Suprapubic skin (tissue), 4 donors: ENCODE data around the gene ZNF664.

Source experiments
- CTCF ChIP-seq, 2 donors: fragments of 200-600 bp in 1 of 2; fragments of 450-650 bp in 1 of 2; sonication (generic) in 1 of 2; IDR thresholded peaks; one replicate each; pipeline ENCODE4 v1.5.1; 2016 to 2019; ENCODE audit warnings: antibody characterized with exemption in 2 of 2, mild to moderate bottlenecking in 1 of 2, moderate library complexity in 1 of 2
- EP300 ChIP-seq: sonication (generic); formaldehyde crosslinking; IDR thresholded peaks from one replicate; pipeline ENCODE4 v1.6.1; 2017; ENCODE audit warnings: antibody characterized with exemption
- POLR2A ChIP-seq, 2 donors: fragments of 450-650 bp; IDR thresholded peaks; one replicate each; pipeline ENCODE4 v1.6.1; 2017; ENCODE audit warnings: antibody characterized with exemption in 2 of 2, mild to moderate bottlenecking in 2 of 2, moderate library complexity in 2 of 2
- POLR2AphosphoS5 ChIP-seq, 3 donors: sonication (generic); formaldehyde crosslinking; IDR thresholded peaks; one replicate each; pipeline ENCODE4 v1.6.1; 2017; ENCODE audit warnings: antibody characterized with exemption in 3 of 3

DNA sequence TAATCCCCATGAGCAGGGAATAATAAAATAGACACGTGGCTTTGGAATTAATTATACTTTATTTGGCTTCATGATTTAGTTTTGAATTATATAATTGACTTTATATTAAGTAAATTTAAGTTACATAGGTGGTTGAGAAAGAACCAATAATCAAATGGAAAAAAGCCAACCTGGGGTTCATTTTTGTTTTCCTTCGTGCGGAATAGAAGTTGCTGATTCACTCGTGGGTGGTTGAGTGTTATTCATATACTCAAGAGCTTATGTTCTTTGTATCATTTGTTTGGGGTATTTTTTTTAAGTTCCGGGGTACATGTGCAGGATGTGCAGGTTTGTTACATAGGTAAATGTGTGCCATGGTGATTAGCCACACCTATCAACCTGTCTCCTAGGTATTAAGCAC lies 58.0 kb downstream of the ZNF664 start:
- TF ChIP-seq CTCF (IDR thresholded peaks at IDR 0.05): no peak
- TF ChIP-seq POLR2AphosphoS5 (IDR thresholded peaks at IDR 0.05): no peak
- no peak for TF ChIP-seq POLR2A (IDR thresholded peaks at IDR 0.05)
- TF ChIP-seq EP300: no peak
